ENCODE data around the gene MAGED2. TPM values are rescaled to one million over a fixed set of nuclear protein-coding genes. Genes with fewer than 3 reads are reported as not detected.
"Not testable (repeated sequence)": the region's sequence is repeated elsewhere in the genome, so short reads cannot be mapped to it uniquely, and the experiment has no call there.

The MAGED2 gene
- total and polyA plus RNA-seq, 8 donors: 106 to 633 (median 581) TPM

GRCh38 chrX:54824722-54825121 lies 17.2 kb downstream of the MAGED2 start:
- no peaks in the 10 kb centered on the region for H3K9me3 ChIP-seq
- H3K36me3 ChIP-seq: no peaks in the 10 kb centered on the region
- ATAC-seq (no peak), DNase-seq (no peak)
- no peak overlapping the region for H3K27ac ChIP-seq
- no peak for TF ChIP-seq CTCF (IDR thresholded peaks at IDR 0.05)
- H3K27me3 ChIP-seq: no peaks in the 10 kb centered on the region
- intact Hi-C loops (cut with DNase I): no loop called here
- H3K4me3 ChIP-seq: no peak overlapping the region
- H3K4me1 ChIP-seq: no peaks in the 10 kb centered on the region

- no peak for DNase-seq
- Histone ChIP-seq H3K27ac (no peak overlapping the region), H3K36me3 (no peaks in the 10 kb centered on the region), H3K4me3 (no peak overlapping the region), H3K27me3 (no peaks in the 10 kb centered on the region), H3K4me1 (no peaks in the 10 kb centered on the region), H3K9me3 (no peaks in the 10 kb centered on the region)
- intact Hi-C loops (cut with DNase I): no loop called here
- TF ChIP-seq CTCF (IDR thresholded peaks at IDR 0.05): no peak
- no peak for ATAC-seq
Observed at GRCh38 chrX:54825716-54826438, 18.3 kb downstream of the MAGED2 start.

GRCh38 chrX:54826598-54826997 lies 19.1 kb downstream of the MAGED2 start:
- H3K27me3 ChIP-seq: no peaks in the 10 kb centered on the region
- H3K4me1 ChIP-seq: no peaks in the 10 kb centered on the region
- no peak for ATAC-seq
- intact Hi-C loops (cut with DNase I): no loop called here
- H3K27ac ChIP-seq: no peak overlapping the region
- TF ChIP-seq CTCF (IDR thresholded peaks at IDR 0.05): no peak
- no peaks in the 10 kb centered on the region for H3K9me3 ChIP-seq
- no peak for DNase-seq
- H3K4me3 ChIP-seq: no peak overlapping the region
- H3K36me3 ChIP-seq: no peaks in the 10 kb centered on the region

- H3K27ac ChIP-seq: no peak overlapping the region
- no peak for DNase-seq
- H3K4me1 ChIP-seq: no peaks in the 10 kb centered on the region
- H3K9me3 ChIP-seq: no peaks in the 10 kb centered on the region
- H3K36me3 ChIP-seq: no peaks in the 10 kb centered on the region
- H3K4me3 ChIP-seq: no peak overlapping the region
- H3K27me3 ChIP-seq: no peaks in the 10 kb centered on the region
- ATAC-seq: no peak
- intact Hi-C loops (cut with DNase I): no loop called here
- no peak for TF ChIP-seq CTCF (IDR thresholded peaks at IDR 0.05)
Observed at GRCh38 chrX:54838583-54838982, 31.0 kb downstream of the MAGED2 start.

GRCh38 chrX:54841184-54841874 lies 33.8 kb downstream of the MAGED2 start:
- H3K27ac ChIP-seq; ATAC-seq; H3K4me3 ChIP-seq; H3K36me3 ChIP-seq; H3K27me3 ChIP-seq; intact Hi-C loops (cut with DNase I); H3K9me3 ChIP-seq; H3K4me1 ChIP-seq: not testable (repeated sequence)
- peak in 1 of 4 donors; percentile 30 for DNase-seq

Data from left lung (tissue), 10 donors.